T-helper 1 cell (primary cell): ENCODE results near the gene OPCML.

Experiments used
- DNase-seq, 5 donors: peaks; one replicate each; pipeline ENCODE4 v3.0.0-alpha.2; 2012 to 2020

Gene OPCML

DNA sequence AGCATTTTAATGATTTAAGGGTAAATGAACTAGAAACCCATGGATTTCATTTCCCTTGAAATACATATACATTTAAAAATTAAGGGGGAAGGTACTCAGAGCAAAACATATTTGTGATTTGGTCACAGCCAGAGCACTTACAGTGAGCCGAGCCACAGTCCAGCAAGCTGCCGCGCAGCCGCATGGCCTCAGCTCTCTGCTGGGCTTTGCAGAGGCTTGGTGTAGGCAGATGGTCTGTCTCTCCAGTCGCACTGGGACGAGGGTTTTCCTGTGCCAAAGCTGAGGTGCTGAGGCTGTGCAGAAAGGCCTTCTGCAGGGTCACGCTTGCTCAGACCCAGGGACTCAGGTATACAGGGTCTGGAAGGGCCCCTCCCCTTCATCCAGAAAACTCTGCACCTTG lies 367.3 kb downstream of the OPCML start:
- DNase-seq, result no peak

GRCh38 chr11:133163463-133164419 lies 368.6 kb downstream of the OPCML start:
- DNase-seq, result peak in 1 of 5 donors; percentile 20

- DNase-seq, result no peak
Observed at GRCh38 chr11:133162227-133162626, 370.1 kb downstream of the OPCML start.

DNA sequence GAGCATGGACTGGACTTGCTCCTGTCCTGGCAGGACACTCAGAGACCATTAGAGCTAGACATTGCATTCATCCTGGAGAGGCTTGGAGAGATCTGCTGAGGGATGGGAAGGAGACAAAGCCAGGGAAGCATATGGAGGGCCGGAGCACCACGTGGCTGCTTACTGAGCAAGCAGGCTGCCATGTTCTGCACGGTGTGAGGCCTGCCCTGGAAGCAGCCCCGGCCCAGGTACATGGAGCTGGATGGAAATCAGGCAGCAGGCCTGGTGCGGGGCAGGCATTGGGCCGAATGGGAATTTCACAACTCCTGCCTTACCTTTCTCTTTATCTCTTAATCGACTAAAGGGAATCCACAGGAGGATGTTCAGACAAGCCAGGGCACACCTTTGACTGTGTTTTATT lies 371.5 kb downstream of the OPCML start:
- no peak for DNase-seq

DNA sequence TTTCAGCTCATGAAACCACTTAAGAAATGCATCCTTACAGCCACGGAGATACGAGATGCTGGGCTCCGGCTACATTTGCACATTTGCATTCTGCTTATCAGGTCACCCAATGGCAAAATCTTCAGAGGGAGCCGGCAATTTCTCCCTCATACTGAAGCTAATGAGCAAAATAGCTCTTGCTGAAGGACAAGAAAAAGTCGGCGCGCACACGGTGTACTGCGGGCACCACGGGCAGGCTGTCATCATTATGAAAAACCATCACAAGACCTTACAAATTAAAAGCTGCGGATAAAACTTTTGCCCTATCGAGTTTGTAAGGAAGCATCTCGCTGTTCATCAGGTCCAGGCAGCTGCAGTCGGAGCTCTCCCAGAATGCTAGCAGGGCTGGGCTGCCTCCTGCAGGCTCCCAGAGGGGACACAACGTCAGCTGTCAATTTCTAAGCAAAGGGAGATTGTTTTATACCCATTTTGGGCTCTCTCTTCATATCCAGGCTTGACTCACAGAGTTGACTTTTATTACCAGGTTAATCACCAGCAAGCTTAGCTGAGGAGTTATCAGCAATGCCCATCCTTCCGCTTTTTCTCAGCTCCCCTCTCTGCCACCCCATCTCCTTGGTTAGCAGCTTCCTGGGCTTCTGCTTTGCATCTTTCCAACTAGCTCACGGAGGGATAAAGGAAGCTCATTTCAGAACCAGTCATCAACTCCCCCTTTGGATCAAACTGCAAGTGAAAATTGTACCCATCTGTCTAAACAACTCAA lies 375.1 kb downstream of the OPCML start:
- DNase-seq, result no peak

- DNase-seq, result no peak
Observed at GRCh38 chr11:133154781-133155180, 377.5 kb downstream of the OPCML start.

GRCh38 chr11:133154076-133154475 lies 378.2 kb downstream of the OPCML start:
- DNase-seq, result no peak

- DNase-seq, result no peak
Observed at GRCh38 chr11:133153031-133153430, 379.3 kb downstream of the OPCML start.

DNA sequence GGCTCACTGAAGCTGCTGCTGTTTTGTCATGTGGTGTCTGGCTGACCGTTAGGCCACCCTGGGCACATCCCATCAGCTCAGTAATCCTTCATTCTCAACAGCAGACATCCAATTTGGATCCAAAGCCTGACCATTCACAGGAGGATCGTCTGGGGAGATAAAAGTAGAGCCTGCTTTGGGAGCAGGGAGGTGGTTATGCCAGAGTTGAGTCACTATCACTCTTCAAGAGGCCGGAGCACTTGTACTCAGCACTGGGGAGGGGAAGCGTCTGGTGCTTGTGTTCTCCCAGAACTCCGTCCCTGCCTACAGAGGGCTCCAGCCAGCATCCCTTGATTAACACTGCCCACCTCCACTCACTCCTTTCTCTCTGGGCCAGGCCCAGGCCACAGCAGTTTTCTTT lies 382.6 kb downstream of the OPCML start:
- DNase-seq, result no peak

- no peak for DNase-seq
Observed at GRCh38 chr11:133147625-133148024, 384.7 kb downstream of the OPCML start.

GRCh38 chr11:133146697-133147306 lies 385.5 kb downstream of the OPCML start:
- DNase-seq, result no peak

- no peak for DNase-seq
Observed at GRCh38 chr11:133137939-133138338, 394.4 kb downstream of the OPCML start.

- no peak for DNase-seq
Observed at GRCh38 chr11:133137270-133137669, 395.0 kb downstream of the OPCML start.

- DNase-seq, result no peak
Observed at GRCh38 chr11:133136376-133136775, 395.9 kb downstream of the OPCML start.

- DNase-seq, result peak in 2 of 5 donors; percentile 6 to 44
Observed at GRCh38 chr11:133134314-133135173, 397.8 kb downstream of the OPCML start.

- DNase-seq, result no peak
Observed at GRCh38 chr11:133133606-133134005, 398.7 kb downstream of the OPCML start.

GRCh38 chr11:133133050-133133449 lies 399.3 kb downstream of the OPCML start:
- no peak for DNase-seq

DNA sequence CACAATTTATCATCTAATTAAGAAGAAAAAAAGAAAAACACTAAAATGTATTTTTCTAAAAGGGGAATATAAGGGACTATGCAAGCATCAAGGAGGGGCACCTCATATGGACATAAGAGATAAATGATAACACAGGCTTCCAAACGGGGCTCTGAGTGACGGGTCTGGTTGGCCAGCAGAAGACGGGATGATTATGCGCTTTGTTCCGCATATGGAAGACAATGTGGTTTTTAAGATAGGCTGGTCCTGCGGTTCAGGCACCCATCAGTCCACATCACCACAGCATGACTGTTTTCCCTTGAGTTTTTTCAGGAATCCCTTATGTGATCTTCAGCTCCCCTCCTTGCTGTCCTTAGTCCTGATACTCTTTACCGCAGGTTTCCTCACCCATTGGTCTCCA lies 404.6 kb downstream of the OPCML start:
- DNase-seq, result no peak

DNA sequence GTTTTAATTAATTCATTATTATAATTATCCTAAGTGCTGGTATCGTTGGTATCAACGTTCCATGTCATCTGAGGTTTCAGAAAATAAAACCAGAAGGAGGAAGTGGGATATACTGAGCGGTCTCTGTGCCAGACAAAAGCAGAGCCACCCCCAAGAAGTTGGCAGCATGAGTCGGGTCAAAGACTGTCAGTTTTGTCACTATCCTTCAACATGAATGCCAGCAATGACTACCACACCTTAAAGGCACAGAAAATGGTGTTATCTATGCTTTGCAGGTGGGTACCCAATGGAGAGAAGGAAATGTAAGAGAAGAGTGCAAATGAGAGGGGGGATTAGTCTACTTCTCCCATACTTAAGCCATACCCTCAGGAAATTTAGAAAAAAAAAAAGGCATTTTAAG lies 408.5 kb downstream of the OPCML start:
- no peak for DNase-seq

- DNase-seq, result no peak
Observed at GRCh38 chr11:133123366-133123765, 408.9 kb downstream of the OPCML start.

GRCh38 chr11:133122256-133122655 lies 410.0 kb downstream of the OPCML start:
- DNase-seq, result no peak

DNA sequence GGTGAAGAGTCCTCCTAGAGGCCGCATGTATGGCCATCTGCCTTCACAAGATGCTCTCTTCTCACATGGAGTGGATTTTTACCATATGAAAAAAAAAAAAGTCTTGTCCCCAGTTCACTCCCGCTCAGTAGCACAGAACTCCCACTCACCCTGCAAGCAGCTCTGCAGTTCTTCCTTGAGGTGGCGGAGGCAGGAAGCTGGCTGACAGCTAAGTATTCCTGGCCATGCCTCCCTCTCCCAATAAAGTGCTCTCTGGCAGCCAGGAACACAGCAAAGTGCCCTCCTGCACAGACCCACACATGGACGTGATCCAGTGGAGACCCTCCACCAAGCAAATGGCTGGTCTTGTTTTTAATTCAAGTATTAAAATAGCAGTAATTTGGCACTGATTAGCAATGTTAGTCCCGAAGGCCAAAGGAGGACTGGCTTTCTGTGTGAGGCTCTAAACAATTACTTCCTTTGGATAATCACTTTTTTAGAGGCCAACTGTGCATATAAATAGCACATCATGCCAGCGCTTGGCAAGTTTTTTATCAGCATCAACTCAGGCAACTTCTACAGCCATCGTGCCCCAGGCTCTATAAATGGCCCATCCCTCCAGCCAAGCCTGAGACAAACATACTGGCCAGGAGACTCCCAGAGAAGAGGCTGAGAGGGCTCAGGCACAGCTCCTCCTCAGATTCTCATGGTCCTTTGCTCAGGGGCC lies 413.6 kb downstream of the OPCML start:
- DNase-seq, result no peak
